GM18517 (cell line): ENCODE measurements around the gene PRR15L.

ENCODE experiments used
- ATAC-seq: cut with Tn5 transposase; IDR thresholded peaks from one replicate; pipeline ENCODE4 v1.9.1; 2021; ENCODE audit warnings: mild to moderate bottlenecking, moderate library complexity; ENCODE audit not compliant: unreplicated experiment

Gene PRR15L

GRCh38 chr17:47907932-47908562, 49.6 kb downstream of the PRR15L start:
- no peak for ATAC-seq

GRCh38 chr17:47906443-47906842, 51.2 kb downstream of the PRR15L start:
- ATAC-seq: no peak

DNA sequence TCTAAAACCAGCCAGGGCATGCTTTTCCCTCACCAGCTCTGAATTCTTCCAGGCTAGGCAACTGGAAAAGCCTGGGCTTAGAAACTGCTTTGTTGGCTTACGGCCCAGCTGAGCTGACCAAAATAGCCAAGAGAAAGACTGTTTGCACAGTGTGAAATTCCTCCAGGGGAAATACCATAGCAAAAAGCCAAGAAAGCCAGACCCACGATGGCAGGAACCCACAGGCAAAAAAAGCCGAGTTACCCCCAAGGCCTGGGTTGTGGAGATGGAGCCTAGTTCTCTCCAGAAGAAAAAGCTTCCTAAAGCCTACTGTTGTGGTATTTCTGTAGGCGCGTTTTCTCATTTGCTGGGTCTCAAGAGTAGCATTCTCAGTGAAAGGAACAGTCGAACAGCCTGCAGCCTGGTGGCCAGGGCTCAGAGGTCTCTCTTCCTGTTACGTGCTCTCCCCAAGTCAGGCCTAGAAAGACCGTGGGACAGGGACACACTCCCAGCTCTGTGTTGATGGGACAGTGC, 52.4 kb downstream of the PRR15L start:
- ATAC-seq: no peak

DNA sequence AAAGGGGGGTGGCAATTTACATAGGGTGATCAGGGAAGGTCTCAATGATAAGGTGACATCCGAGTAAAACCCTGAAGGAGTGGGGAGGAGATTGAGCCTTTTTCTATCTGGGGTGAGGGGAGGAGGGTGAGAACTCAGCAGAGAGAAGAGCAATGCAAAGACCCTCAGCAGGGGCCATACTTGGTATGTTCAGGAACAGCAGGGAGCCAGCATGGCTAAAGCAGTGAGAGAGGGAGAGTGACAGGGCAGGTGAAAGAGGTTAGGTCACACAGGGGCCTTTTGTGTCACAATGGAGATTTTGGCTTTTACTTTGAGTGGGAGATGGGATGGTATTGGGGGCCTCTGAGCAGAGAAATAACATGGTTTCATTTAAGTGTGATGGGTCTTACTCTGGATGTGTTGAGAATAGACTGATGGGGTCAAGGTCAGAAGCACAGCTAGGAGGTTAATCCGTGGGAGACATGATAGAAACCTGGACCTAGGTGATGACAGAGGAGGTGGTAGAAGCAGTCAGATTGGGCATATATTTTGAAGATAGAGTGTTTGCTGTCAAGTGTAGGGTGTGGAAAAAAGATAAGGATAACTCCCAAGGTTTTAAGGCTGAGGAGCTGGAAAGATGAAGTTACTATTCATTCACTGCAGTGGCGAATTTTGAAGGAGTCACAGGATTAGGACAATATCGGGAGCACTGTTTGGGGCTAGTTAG, 55.5 kb downstream of the PRR15L start:
- no peak for ATAC-seq
